Measurements from ENCODE around the gene OTOS. TPM values are rescaled to one million over a fixed set of nuclear protein-coding genes. Genes with fewer than 3 reads are reported as not detected.

Gene OTOS
- total RNA-seq, 2 donors from 2014 or later = not detected

- H3K4me1 ChIP-seq = no peaks in the 10 kb centered on the region
- intact Hi-C loops (cut with DNase I) = no loop called here
- ATAC-seq (no peak), DNase-seq (no peak)
- H3K9me3 ChIP-seq = no peaks in the 10 kb centered on the region
- no peak overlapping the region for H3K27ac ChIP-seq
- no peaks in the 10 kb centered on the region for H3K27me3 ChIP-seq
- H3K4me3 ChIP-seq = no peak overlapping the region
- TF ChIP-seq POLR2A (IDR thresholded peaks at IDR 0.05) (no peak), CTCF (IDR thresholded peaks at IDR 0.05) (no peak)
- WGBS, 2 donors = 54 to 63% methylated on average over 11 to 13 of the region's 13 CpGs
- no peaks in the 10 kb centered on the region for H3K36me3 ChIP-seq (replicated peaks in 1 of 2; ENCODE audit: insufficient read depth in 1 of 2, low read depth in 2 of 2)
These were observed 31.8 kb upstream of the OTOS start for GRCh38 chr2:240172071-240172895.

- Histone ChIP-seq H3K4me1 (no peaks in the 10 kb centered on the region), H3K9me3 (no peaks in the 10 kb centered on the region), H3K27me3 (no peaks in the 10 kb centered on the region), H3K4me3 (no peak overlapping the region), H3K36me3 (replicated peaks in 1 of 2; ENCODE audit: insufficient read depth in 1 of 2, low read depth in 2 of 2) (no peaks in the 10 kb centered on the region), H3K27ac (no peak overlapping the region)
- ATAC-seq (no peak), DNase-seq (no peak)
- intact Hi-C loops (cut with DNase I) = no loop called here
- WGBS, 2 donors = 66 to 68% methylated on average over 3 of the region's 3 CpGs
- TF ChIP-seq POLR2A (IDR thresholded peaks at IDR 0.05) (no peak), CTCF (IDR thresholded peaks at IDR 0.05) (no peak)
These were observed 30.4 kb upstream of the OTOS start for GRCh38 chr2:240170883-240171282.

- H3K4me3 ChIP-seq = no peak overlapping the region
- DNase-seq = no peak
- no peaks in the 10 kb centered on the region for H3K27me3 ChIP-seq
- TF ChIP-seq POLR2A (IDR thresholded peaks at IDR 0.05) (no peak), CTCF (IDR thresholded peaks at IDR 0.05) (no peak)
- no peak overlapping the region for H3K27ac ChIP-seq
- WGBS, 2 donors = 34 to 49% methylated on average over 3 to 6 of the region's 6 CpGs
- ATAC-seq = no peak
- no peaks in the 10 kb centered on the region for H3K4me1 ChIP-seq
- H3K9me3 ChIP-seq = no peaks in the 10 kb centered on the region
- H3K36me3 ChIP-seq (replicated peaks in 1 of 2; ENCODE audit: insufficient read depth in 1 of 2, low read depth in 2 of 2) = no peaks in the 10 kb centered on the region
- intact Hi-C loops (cut with DNase I) = no loop called here
These were observed 29.9 kb upstream of the OTOS start for GRCh38 chr2:240170354-240170735.

- ATAC-seq (no peak), DNase-seq (no peak)
- Histone ChIP-seq H3K4me1 (no peaks in the 10 kb centered on the region), H3K4me3 (no peak overlapping the region), H3K36me3 (replicated peaks in 1 of 2; ENCODE audit: insufficient read depth in 1 of 2, low read depth in 2 of 2) (no peaks in the 10 kb centered on the region), H3K27ac (no peak overlapping the region), H3K27me3 (no peaks in the 10 kb centered on the region), H3K9me3 (no peaks in the 10 kb centered on the region)
- TF ChIP-seq POLR2A (IDR thresholded peaks at IDR 0.05) = no peak
- TF ChIP-seq CTCF (IDR thresholded peaks at IDR 0.05) = no peak
- 73 to 75% methylated on average over 5 to 15 of the region's 15 CpGs for whole genome bisulfite sequencing, 2 donors
- intact Hi-C loops (cut with DNase I) = no loop called here
These were observed 29.3 kb upstream of the OTOS start for GRCh38 chr2:240169486-240170353.
